Tibial nerve (tissue), 4 donors: ENCODE measurements around the gene ANGPTL3. TPM values are rescaled to one million over a fixed set of nuclear protein-coding genes. Genes with fewer than 3 reads are reported as not detected.

ENCODE experiments used
- total RNA-seq, 4 donors: library from RNA; depleted of rRNA; stranded (reverse); fragments of >200 nt; gene quantifications; one replicate each; pipeline ENCODE4 v1.1.0, GENCODE V29; 2016

ANGPTL3 gene
- total RNA-seq, 4 donors from 2014 or later = not detected

Other genes with a start within 250 kb of the ANGPTL3 start
- gene USP1, start 160.5 kb upstream of the ANGPTL3 start, total RNA-seq = 10 to 100 TPM; 25.8 to 38.3 (median 30.7) TPM
- gene DOCK7, start 90.9 kb downstream of the ANGPTL3 start, total RNA-seq = 100 to 1,000 TPM in 2 of 4 donors, 10 to 100 TPM in 2; 48.6 to 182 (median 92.9) TPM
- gene ATG4C, start 186.6 kb downstream of the ANGPTL3 start, total RNA-seq = 10 to 100 TPM in 1 of 4 donors, 1 to 10 TPM in 3; 3.9 to 14.2 (median 7.7) TPM